ENCODE measurements around the gene RNF144A.

Gene RNF144A

GRCh38 chr2:6911721-6912120 lies 5.5 kb upstream of the RNF144A start:
- Histone ChIP-seq H3K27me3 (ENCODE audit: control insufficient read depth, insufficient read depth, low read length) (no peaks in the 10 kb centered on the region), H3K9ac (ENCODE audit: low read depth, low read length) (no peak overlapping the region), H3K4me3 (ENCODE audit: low read depth, low read length) (no peak overlapping the region), H3K36me3 (ENCODE audit: control insufficient read depth, insufficient read depth, low read length) (no peaks in the 10 kb centered on the region), H3K9me3 (ENCODE audit: control insufficient read depth, insufficient read depth, low read length) (no peaks in the 10 kb centered on the region), H3K4me1 (ENCODE audit: control insufficient read depth, insufficient read depth, low read length) (peaks cover 9% of the 10 kb centered on the region)

DNA sequence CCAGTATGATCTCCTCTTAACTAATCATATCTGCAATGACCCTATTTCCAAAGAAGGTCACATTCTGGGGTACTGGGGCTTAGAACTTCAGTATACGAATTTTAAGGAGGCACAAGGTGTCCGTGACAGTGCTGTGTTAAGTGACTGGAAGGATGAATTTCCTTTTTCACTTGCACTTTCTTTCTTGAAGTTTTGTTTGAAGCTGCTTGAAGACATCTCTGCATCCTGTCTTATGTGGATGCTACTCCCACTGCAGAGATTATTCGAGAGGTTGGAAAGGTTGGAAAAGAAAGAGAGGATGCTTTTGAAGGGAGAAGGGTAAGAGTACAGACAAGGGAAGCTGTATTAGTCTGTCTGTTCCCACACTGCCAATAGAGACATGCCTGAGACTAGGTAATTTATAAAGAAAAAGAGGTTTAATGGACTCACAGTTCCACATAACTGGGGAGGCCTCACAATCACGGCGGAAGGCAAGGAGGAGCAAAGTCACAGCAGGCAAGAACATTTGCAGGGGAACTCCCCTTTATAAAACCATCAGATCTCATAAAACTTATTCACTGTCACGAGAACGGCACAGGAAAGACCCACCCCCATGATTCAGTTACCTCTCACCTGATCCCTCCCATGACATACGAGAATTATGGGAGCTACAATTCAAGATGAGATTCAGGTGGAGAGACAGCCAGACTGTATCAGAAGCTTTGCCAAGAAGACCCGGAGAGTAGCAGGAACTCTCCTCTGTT lies 3.6 kb upstream of the RNF144A start:
- H3K4me1 ChIP-seq (ENCODE audit: control insufficient read depth, insufficient read depth, low read length) = peaks cover 9% of the 10 kb centered on the region
- H3K27me3 ChIP-seq (ENCODE audit: control insufficient read depth, insufficient read depth, low read length) = no peaks in the 10 kb centered on the region
- no peak overlapping the region for H3K4me3 ChIP-seq (ENCODE audit: low read depth, low read length)
- H3K9ac ChIP-seq (ENCODE audit: low read depth, low read length) = no peak overlapping the region
- H3K9me3 ChIP-seq (ENCODE audit: control insufficient read depth, insufficient read depth, low read length) = no peaks in the 10 kb centered on the region
- no peaks in the 10 kb centered on the region for H3K36me3 ChIP-seq (ENCODE audit: control insufficient read depth, insufficient read depth, low read length)

- no peak overlapping the region for H3K9ac ChIP-seq (ENCODE audit: low read depth, low read length)
- no peak overlapping the region for H3K4me3 ChIP-seq (ENCODE audit: low read depth, low read length)
- peaks cover 8% of the 10 kb centered on the region for H3K27me3 ChIP-seq (ENCODE audit: control insufficient read depth, insufficient read depth, low read length)
- H3K36me3 ChIP-seq (ENCODE audit: control insufficient read depth, insufficient read depth, low read length) = no peaks in the 10 kb centered on the region
- no peaks in the 10 kb centered on the region for H3K9me3 ChIP-seq (ENCODE audit: control insufficient read depth, insufficient read depth, low read length)
- peaks cover 9% of the 10 kb centered on the region for H3K4me1 ChIP-seq (ENCODE audit: control insufficient read depth, insufficient read depth, low read length)
Measured at GRCh38 chr2:6914828-6915227, 2.4 kb upstream of the RNF144A start.

DNA sequence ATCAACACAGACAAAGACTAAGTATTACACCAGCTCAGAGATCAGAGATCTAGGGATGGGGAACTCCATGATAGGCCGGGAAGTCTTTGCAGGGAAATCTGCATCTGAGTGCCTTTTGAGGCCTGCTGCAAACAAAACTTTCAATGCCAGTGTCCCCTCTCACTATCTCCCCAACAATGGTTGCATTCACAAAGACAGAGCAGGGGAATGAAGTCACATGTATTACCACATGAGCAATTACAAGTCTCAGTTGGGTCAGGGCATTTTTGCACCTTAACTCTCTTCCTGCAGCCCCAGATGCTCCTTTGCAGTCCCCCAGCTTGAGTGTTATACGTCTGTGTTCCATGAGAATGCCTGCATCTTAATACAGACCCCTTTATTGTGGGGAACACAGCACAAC lies 1.8 kb upstream of the RNF144A start:
- H3K27me3 ChIP-seq (ENCODE audit: control insufficient read depth, insufficient read depth, low read length) = peaks cover 8% of the 10 kb centered on the region
- no peaks in the 10 kb centered on the region for H3K9me3 ChIP-seq (ENCODE audit: control insufficient read depth, insufficient read depth, low read length)
- no peak overlapping the region for H3K9ac ChIP-seq (ENCODE audit: low read depth, low read length)
- peaks cover 9% of the 10 kb centered on the region for H3K4me1 ChIP-seq (ENCODE audit: control insufficient read depth, insufficient read depth, low read length)
- no peaks in the 10 kb centered on the region for H3K36me3 ChIP-seq (ENCODE audit: control insufficient read depth, insufficient read depth, low read length)
- H3K4me3 ChIP-seq (ENCODE audit: low read depth, low read length) = no peak overlapping the region

- H3K27me3 ChIP-seq (ENCODE audit: control insufficient read depth, insufficient read depth, low read length) = peaks cover 8% of the 10 kb centered on the region
- no peak overlapping the region for H3K4me3 ChIP-seq (ENCODE audit: low read depth, low read length)
Measured at GRCh38 chr2:6916224-6916623, 988 bp upstream of the RNF144A start.

GRCh38 chr2:6916736-6917070 lies 509 bp upstream of the RNF144A start:
- Histone ChIP-seq H3K36me3 (ENCODE audit: control insufficient read depth, insufficient read depth, low read length) (peaks cover 2% of the 10 kb centered on the region), H3K27me3 (ENCODE audit: control insufficient read depth, insufficient read depth, low read length) (peaks cover 8% of the 10 kb centered on the region), H3K4me3 (ENCODE audit: low read depth, low read length) (peak overlapping the region; percentile 62), H3K4me1 (ENCODE audit: control insufficient read depth, insufficient read depth, low read length) (peaks cover 13% of the 10 kb centered on the region), H3K9me3 (ENCODE audit: control insufficient read depth, insufficient read depth, low read length) (no peaks in the 10 kb centered on the region), H3K9ac (ENCODE audit: low read depth, low read length) (no peak overlapping the region)

More at GRCh38 chr2:6916224-6916623, 988 bp upstream of the RNF144A start:
- no peak overlapping the region for H3K9ac ChIP-seq (ENCODE audit: low read depth, low read length)
- no peaks in the 10 kb centered on the region for H3K9me3 ChIP-seq (ENCODE audit: control insufficient read depth, insufficient read depth, low read length)
- H3K36me3 ChIP-seq (ENCODE audit: control insufficient read depth, insufficient read depth, low read length) = no peaks in the 10 kb centered on the region
- H3K4me1 ChIP-seq (ENCODE audit: control insufficient read depth, insufficient read depth, low read length) = peaks cover 9% of the 10 kb centered on the region

DNA sequence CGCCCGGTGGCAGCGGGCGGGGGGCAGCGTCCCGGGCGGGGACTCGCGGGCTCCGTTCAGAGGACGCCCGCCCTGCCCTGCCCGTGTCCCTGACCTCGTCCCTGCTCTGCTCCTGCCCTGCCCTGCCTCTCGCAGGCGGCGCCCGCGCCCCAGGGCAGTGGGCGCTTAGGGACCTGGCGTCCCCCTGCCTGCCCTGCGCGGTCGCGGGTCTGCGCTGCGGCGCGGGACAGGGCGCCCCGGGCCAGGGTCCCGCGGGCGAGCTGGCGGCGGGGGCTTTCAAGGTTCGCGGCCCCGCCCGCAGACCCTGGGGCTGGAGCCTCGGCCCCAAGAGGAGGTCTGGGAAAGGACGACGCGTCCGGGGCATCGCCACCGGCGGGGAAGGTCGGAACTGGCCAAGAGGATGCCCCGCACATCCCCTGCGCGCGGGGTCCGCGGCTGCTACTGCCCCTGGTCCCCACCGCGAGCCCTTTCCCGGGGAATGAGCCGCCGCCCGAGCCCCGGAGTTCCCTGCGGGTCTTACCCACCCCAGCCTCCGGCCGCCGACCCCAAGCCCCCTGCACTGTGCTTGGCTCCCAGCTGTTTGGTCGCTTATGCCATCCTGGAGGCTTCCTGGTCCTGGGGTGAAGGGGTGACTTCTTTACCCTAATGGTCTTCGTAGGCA lies 679 bp downstream of the RNF144A start:
- no peak overlapping the region for H3K9ac ChIP-seq (ENCODE audit: low read depth, low read length)

DNA sequence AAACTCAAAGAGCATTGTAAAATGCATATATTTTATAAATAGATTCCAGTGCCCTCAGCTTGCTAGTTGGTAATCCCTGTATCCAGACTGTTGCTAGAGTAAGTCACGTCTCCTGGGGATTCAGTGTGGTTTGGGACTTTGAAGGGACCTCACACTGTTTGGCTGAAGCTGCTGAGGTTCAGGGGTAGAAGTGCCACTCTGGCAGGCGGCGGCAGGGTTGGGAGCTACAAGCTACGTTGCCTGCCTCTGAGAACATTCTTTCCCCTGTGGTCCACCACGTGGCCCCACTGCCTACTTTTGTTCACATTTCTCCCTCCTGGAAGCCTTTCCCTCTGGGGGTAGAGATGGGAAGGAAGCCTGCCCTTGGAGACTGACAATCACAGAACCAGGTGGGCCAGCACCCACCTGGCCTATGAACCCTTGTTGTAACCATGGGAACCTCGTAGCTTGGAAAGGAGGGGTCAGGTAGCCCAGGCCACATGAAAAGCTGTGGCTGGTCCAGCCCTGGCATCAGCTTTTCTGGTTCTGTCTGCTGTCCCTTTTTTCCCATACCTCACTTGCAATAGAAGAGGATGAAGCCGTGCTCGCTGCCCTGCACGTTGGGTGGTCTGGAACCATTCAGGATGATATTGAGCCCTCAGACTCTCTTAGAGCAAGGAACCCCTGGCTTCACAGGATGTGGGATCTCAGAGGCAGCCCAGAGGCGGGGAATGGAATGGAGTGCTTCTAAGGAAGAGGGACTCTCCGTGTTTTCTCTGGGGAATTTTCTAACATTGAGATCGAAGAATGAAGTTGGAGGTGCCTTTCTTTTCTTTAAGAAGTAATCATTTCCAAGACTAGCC lies 2.9 kb downstream of the RNF144A start:
- Histone ChIP-seq H3K4me1 (ENCODE audit: control insufficient read depth, insufficient read depth, low read length) (peaks cover 12% of the 10 kb centered on the region), H3K9me3 (ENCODE audit: control insufficient read depth, insufficient read depth, low read length) (no peaks in the 10 kb centered on the region), H3K27me3 (ENCODE audit: control insufficient read depth, insufficient read depth, low read length) (peaks cover 8% of the 10 kb centered on the region), H3K9ac (ENCODE audit: low read depth, low read length) (no peak overlapping the region), H3K36me3 (ENCODE audit: control insufficient read depth, insufficient read depth, low read length) (peaks cover 2% of the 10 kb centered on the region), H3K4me3 (ENCODE audit: low read depth, low read length) (no peak overlapping the region)

More for the DNA sequence above, 679 bp downstream of the RNF144A start:
- peak overlapping the region; percentile 55 for H3K4me3 ChIP-seq (ENCODE audit: low read depth, low read length)
- H3K36me3 ChIP-seq (ENCODE audit: control insufficient read depth, insufficient read depth, low read length) = peaks cover 2% of the 10 kb centered on the region
- H3K27me3 ChIP-seq (ENCODE audit: control insufficient read depth, insufficient read depth, low read length) = peaks cover 8% of the 10 kb centered on the region
- H3K4me1 ChIP-seq (ENCODE audit: control insufficient read depth, insufficient read depth, low read length) = peaks cover 15% of the 10 kb centered on the region
- no peaks in the 10 kb centered on the region for H3K9me3 ChIP-seq (ENCODE audit: control insufficient read depth, insufficient read depth, low read length)

DNA sequence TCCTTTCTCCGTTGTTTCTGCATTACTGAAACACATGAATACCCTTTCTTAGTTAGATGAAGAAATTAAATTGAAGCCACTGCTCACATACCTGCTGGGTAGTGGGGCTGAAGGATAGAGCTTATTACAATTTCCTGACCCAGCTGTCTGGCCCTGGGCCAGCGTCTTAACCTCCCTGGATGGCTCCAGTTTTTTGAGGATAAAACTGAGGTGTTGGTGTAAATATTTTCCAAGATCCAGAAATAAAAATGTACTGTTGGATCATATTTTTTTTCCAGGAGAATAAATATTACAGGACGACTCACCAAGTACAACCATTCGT lies 3.5 kb downstream of the RNF144A start:
- Histone ChIP-seq H3K9ac (ENCODE audit: low read depth, low read length) (no peak overlapping the region), H3K36me3 (ENCODE audit: control insufficient read depth, insufficient read depth, low read length) (peaks cover 2% of the 10 kb centered on the region), H3K9me3 (ENCODE audit: control insufficient read depth, insufficient read depth, low read length) (no peaks in the 10 kb centered on the region), H3K4me1 (ENCODE audit: control insufficient read depth, insufficient read depth, low read length) (peaks cover 8% of the 10 kb centered on the region), H3K27me3 (ENCODE audit: control insufficient read depth, insufficient read depth, low read length) (peaks cover 8% of the 10 kb centered on the region), H3K4me3 (ENCODE audit: low read depth, low read length) (no peak overlapping the region)

- H3K36me3 ChIP-seq (ENCODE audit: control insufficient read depth, insufficient read depth, low read length) = peaks cover 2% of the 10 kb centered on the region
Measured at GRCh38 chr2:6921321-6921922, 4.2 kb downstream of the RNF144A start.

DNA sequence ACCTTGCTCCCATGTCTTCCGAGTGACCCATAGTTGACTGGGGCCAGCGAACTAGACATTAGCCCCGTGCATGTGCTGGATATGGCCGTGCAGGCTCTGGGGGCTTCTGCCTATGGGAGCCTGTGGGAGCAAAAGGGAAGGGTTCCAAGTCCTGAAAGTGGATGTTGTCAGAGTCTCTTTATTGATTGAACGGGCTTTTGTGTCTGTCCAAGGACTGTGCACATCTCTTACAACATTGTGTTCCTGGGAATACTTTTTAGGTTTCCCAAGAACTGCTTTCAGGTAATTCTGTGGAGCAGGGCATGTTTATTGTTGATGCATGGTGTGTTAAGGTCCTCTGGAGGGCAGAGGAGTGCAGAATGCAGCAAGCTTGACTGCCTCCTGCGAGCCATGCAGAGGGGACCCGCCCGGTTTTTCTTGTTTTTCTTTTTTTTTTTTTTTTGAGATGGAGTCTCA lies 5.0 kb downstream of the RNF144A start:
- Histone ChIP-seq H3K9me3 (ENCODE audit: control insufficient read depth, insufficient read depth, low read length) (no peaks in the 10 kb centered on the region), H3K4me3 (ENCODE audit: low read depth, low read length) (no peak overlapping the region), H3K36me3 (ENCODE audit: control insufficient read depth, insufficient read depth, low read length) (peaks cover 2% of the 10 kb centered on the region), H3K9ac (ENCODE audit: low read depth, low read length) (no peak overlapping the region), H3K27me3 (ENCODE audit: control insufficient read depth, insufficient read depth, low read length) (peaks cover 8% of the 10 kb centered on the region), H3K4me1 (ENCODE audit: control insufficient read depth, insufficient read depth, low read length) (peaks cover 6% of the 10 kb centered on the region)

More at GRCh38 chr2:6921321-6921922, 4.2 kb downstream of the RNF144A start:
- Histone ChIP-seq H3K9ac (ENCODE audit: low read depth, low read length) (no peak overlapping the region), H3K4me1 (ENCODE audit: control insufficient read depth, insufficient read depth, low read length) (peaks cover 6% of the 10 kb centered on the region), H3K4me3 (ENCODE audit: low read depth, low read length) (no peak overlapping the region), H3K27me3 (ENCODE audit: control insufficient read depth, insufficient read depth, low read length) (peaks cover 8% of the 10 kb centered on the region), H3K9me3 (ENCODE audit: control insufficient read depth, insufficient read depth, low read length) (no peaks in the 10 kb centered on the region)

Measured in iPS-15b (cell line).